ENCODE measurements around the gene PLA2G6. TPM values are rescaled to one million over a fixed set of nuclear protein-coding genes. Genes with fewer than 3 reads are reported as not detected.

Gene PLA2G6
- total RNA-seq, 1 donor from 2014 or later: 60.8 TPM

DNA sequence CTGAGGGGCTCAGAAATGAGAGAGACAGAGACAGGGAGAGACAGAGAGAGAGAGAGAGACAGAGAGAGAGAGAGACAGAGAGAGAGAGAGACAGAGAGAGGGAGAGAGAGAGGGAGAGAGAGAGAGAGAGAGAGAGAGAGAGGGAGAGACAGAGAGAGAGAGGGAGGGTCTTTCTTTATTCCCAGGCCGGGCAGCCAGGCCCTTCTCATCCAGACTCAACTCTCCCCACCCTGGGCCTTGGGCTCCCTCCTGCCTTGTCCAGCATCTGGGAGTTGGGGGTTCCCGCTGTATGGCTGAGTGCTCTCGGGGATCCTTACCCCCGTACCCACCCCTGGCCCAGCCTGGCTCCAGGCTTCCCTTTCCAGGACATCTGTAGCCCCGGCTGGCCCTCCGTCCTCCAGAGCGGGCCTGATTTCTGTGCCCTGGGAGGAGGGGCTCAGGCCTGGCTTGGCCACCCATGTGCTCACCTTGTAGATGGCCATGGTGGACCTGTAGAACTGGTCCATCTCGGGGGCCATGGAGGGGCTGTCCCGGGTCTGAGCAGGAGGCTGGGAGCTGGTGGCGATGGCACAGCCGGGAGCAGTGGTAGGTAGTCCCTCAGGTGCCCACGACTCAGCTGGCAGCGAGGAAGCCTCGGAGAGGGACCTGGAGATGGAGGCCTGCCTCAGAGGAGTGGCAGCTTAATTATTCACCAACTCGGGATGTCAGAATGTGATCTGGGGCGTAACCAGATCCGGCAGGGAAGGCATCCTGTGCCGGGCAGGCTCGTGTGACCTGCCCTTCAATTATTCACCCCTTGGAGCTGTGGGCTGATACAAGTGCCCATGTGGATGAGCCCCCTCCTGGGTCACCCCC, 71.4 kb downstream of the PLA2G6 start, which contains the start of gene BAIAP2L2:
TSS of gene BAIAP2L2 (minus strand) at position 677 of the 855 bp plus-strand sequence. CDS start at position 518, 159 bp downstream.
- Histone ChIP-seq H3K27ac (no peak within 1 kb of the TSS), H3K9me3 (no peaks in the 10 kb centered on the region), H3K36me3 (peaks cover 3% of the 10 kb centered on the region), H3K27me3 (ENCODE audit: low read depth) (no peaks in the 10 kb centered on the region), H3K4me1 (peaks cover 9% of the 10 kb centered on the region), H3K4me3 (no peak within 1 kb of the TSS)
- intact Hi-C loops (cut with DNase I): no loop called here
- DNase-seq (no peak), ATAC-seq (no peak)
- TF ChIP-seq, protein P1, sequence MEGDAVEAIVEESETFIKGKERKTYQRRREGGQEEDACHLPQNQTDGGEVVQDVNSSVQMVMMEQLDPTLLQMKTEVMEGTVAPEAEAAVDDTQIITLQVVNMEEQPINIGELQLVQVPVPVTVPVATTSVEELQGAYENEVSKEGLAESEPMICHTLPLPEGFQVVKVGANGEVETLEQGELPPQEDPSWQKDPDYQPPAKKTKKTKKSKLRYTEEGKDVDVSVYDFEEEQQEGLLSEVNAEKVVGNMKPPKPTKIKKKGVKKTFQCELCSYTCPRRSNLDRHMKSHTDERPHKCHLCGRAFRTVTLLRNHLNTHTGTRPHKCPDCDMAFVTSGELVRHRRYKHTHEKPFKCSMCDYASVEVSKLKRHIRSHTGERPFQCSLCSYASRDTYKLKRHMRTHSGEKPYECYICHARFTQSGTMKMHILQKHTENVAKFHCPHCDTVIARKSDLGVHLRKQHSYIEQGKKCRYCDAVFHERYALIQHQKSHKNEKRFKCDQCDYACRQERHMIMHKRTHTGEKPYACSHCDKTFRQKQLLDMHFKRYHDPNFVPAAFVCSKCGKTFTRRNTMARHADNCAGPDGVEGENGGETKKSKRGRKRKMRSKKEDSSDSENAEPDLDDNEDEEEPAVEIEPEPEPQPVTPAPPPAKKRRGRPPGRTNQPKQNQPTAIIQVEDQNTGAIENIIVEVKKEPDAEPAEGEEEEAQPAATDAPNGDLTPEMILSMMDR (IDR thresholded peaks at IDR 0.05): no peak

DNA sequence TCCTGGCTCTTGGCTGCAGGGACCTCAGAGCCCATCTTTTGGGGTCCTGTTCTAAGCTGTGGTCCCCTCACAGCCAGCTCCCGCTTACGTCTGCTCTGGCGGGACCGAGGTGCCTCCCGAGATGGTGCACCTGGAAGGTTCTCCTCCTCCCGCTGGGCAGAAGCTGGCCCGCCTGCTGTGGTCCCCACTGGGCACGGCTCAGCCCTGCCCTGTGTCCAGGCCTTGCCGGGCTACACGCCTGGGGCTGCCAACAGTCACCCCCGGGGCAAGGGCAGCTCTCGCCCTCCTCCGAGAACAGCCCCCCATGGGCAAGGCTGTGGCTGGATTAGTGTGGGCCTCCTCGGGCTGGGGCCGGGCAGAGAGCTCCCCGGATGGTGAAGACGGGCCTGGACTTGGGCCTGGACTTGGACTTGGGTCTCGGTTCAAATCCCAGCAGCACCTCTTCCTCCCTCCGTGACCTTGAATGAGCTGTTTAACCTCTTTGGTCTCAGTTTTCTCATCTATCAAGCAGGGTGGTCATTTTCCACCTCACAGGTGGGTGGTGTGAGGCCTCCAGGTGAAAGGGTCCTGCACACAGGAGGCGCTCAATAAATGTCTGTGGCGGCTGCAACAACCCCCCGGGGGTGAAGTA, 72.1 kb downstream of the PLA2G6 start:
- Histone ChIP-seq H3K9me3 (no peaks in the 10 kb centered on the region), H3K36me3 (no peaks in the 10 kb centered on the region), H3K27ac (no peak overlapping the region), H3K4me1 (peaks cover 3% of the 10 kb centered on the region), H3K27me3 (ENCODE audit: low read depth) (no peaks in the 10 kb centered on the region), H3K4me3 (no peak overlapping the region)
- DNase-seq (peak; percentile 44), ATAC-seq (no peak)
- intact Hi-C loops (cut with DNase I): no loop called here
- TF ChIP-seq, protein P1 (IDR thresholded peaks at IDR 0.05): no peak

DNA sequence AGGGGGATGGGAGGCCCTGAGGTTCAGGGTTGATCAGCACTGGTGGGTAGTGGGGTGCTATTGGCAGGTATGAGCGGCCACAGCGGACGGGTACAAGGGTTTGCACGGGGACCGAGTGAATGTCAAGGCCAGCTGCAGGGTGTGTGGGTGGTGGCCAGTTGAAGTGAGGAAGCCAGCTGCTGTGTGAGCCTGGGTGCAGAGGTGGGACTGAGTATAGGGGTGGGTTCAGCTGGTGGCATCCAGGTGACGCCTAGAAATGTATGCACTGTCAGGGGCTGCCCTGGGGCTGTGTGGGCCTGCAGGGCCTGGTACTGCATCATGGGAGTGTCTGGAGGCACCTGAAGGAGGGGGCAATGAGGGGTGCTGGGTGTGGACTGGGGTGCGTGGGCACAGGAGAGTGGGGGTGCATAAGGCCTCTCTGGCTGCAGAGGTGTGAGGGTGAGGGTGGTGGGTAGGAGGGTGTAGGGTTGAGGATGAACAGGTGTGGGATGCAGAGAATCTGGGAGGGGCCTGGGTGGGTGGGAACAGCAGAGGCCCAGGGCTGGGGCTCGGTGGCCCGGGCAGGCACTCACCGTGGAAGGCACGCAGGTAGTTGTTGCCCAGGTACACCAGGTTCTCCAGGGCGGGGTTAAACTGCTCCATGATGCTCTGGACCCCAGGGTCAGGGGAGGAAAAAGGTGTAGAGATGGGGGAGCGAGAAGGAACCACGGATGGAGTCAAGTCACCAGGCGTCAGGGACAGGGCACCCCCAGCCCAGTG, 72.9 kb downstream of the PLA2G6 start:
- H3K4me1 ChIP-seq: no peaks in the 10 kb centered on the region
- no peaks in the 10 kb centered on the region for H3K36me3 ChIP-seq
- peak in 1 of 2 donors; percentile 3 for ATAC-seq
- H3K27me3 ChIP-seq (ENCODE audit: low read depth): no peaks in the 10 kb centered on the region
- no peak overlapping the region for H3K4me3 ChIP-seq
- H3K27ac ChIP-seq: no peak overlapping the region
- no peaks in the 10 kb centered on the region for H3K9me3 ChIP-seq
- TF ChIP-seq, protein P1 (IDR thresholded peaks at IDR 0.05): no peak
- peak; percentile 43 for DNase-seq
- intact Hi-C loops (cut with DNase I): no loop called here

DNA sequence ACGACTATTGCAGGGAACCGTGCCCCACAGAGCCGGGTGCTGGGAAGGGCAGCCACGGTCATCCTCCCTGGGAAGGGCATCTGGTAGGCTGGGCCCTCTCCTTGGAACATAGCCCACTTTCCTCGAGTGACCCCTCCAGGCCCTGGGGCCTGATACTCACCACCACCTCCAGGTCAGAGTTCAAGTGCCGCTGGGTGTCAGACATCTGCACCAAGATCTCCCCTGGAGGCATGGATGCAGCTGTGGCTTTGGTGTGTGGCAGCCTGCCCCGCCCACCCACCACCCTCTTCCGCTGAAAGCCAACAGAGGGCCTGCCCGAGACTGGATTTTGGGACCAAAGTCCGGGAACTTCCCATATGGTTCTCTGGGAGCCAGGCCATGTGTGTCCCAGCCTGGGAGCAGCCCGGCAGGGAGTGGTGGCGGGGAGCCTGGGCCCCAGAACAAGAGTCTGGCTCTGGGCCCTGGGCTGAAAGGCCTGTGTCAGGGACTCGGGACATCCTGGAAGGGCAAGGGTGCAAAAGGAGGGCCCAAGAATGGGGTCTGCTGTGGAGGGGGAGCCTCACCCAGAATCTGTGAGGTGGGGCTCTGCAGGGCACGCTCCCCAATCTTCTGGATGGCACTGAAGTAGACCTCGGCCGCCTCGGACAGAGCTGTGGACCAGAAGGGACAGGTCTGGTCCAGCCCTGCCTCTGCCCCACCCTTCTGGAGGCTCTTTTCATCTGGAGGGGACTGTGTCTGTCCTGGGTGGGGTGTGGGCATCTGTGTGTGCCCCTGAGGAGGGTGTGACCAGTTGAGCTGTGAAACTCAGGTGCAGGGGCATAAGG, 73.7 kb downstream of the PLA2G6 start:
- DNase-seq: peak; percentile 30
- H3K4me3 ChIP-seq: no peak overlapping the region
- ATAC-seq: no peak
- no peaks in the 10 kb centered on the region for H3K36me3 ChIP-seq
- no peak overlapping the region for H3K27ac ChIP-seq
- no peaks in the 10 kb centered on the region for H3K4me1 ChIP-seq
- no peaks in the 10 kb centered on the region for H3K27me3 ChIP-seq (ENCODE audit: low read depth)
- TF ChIP-seq, protein P1 (IDR thresholded peaks at IDR 0.05): no peak
- intact Hi-C loops (cut with DNase I): no loop called here
- no peaks in the 10 kb centered on the region for H3K9me3 ChIP-seq
